Measurements from ENCODE around the gene MAPKAPK3. TPM values are rescaled to one million over a fixed set of nuclear protein-coding genes. Genes with fewer than 3 reads are reported as not detected.

MAPKAPK3 gene
- total RNA-seq, 1 experiment from 2014 or later, result 53.9 TPM

GRCh38 chr3:50599716-50600118, 17.2 kb upstream of the MAPKAPK3 start:
- TF ChIP-seq, protein P1, sequence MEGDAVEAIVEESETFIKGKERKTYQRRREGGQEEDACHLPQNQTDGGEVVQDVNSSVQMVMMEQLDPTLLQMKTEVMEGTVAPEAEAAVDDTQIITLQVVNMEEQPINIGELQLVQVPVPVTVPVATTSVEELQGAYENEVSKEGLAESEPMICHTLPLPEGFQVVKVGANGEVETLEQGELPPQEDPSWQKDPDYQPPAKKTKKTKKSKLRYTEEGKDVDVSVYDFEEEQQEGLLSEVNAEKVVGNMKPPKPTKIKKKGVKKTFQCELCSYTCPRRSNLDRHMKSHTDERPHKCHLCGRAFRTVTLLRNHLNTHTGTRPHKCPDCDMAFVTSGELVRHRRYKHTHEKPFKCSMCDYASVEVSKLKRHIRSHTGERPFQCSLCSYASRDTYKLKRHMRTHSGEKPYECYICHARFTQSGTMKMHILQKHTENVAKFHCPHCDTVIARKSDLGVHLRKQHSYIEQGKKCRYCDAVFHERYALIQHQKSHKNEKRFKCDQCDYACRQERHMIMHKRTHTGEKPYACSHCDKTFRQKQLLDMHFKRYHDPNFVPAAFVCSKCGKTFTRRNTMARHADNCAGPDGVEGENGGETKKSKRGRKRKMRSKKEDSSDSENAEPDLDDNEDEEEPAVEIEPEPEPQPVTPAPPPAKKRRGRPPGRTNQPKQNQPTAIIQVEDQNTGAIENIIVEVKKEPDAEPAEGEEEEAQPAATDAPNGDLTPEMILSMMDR (IDR thresholded peaks at IDR 0.05; ENCODE audit: unreplicated experiment), result no peak
- H3K4me3 Mint-ChIP-seq (ENCODE audit: unreplicated experiment), result no peak overlapping the region
- POLR2A ChIA-PET, result interaction anchor here (2.2 to 4.5 kb wide), 2 partner anchors 10 to 30 kb away, joined by 7 to 63 read pairs; partner anchors contain the start of gene HEMK1
- peaks cover 21% of the 10 kb centered on the region for H3K4me1 Mint-ChIP-seq (ENCODE audit: insufficient read depth, unreplicated experiment)
- no peaks in the 10 kb centered on the region for H3K36me3 Mint-ChIP-seq (ENCODE audit: insufficient read depth, unreplicated experiment)
- no peaks in the 10 kb centered on the region for H3K9me3 Mint-ChIP-seq (ENCODE audit: unreplicated experiment)
- H3K27ac Mint-ChIP-seq (ENCODE audit: low read depth, unreplicated experiment), result no peak overlapping the region
- DNase-seq (ENCODE audit: unreplicated experiment), result no peak
- intact Hi-C loops (cut with micrococcal nuclease), result no loop called here
- BruUV-seq (replicated peaks), result no TSS peak
- H3K27me3 Mint-ChIP-seq (ENCODE audit: insufficient read depth, unreplicated experiment), result no peaks in the 10 kb centered on the region
- CTCF ChIA-PET, result interaction anchor here (1.2 to 6.9 kb wide), 3 partner anchors 16 to 28 kb away, joined by 4 to 78 read pairs (median 40); partner anchors contain the start of gene MAPKAPK3

- H3K9me3 Mint-ChIP-seq (ENCODE audit: unreplicated experiment), result no peaks in the 10 kb centered on the region
- intact Hi-C loops (cut with micrococcal nuclease), result no loop called here
- no peak overlapping the region for H3K27ac Mint-ChIP-seq (ENCODE audit: low read depth, unreplicated experiment)
Observed at GRCh38 chr3:50600141-50600753, 16.7 kb upstream of the MAPKAPK3 start.

DNA sequence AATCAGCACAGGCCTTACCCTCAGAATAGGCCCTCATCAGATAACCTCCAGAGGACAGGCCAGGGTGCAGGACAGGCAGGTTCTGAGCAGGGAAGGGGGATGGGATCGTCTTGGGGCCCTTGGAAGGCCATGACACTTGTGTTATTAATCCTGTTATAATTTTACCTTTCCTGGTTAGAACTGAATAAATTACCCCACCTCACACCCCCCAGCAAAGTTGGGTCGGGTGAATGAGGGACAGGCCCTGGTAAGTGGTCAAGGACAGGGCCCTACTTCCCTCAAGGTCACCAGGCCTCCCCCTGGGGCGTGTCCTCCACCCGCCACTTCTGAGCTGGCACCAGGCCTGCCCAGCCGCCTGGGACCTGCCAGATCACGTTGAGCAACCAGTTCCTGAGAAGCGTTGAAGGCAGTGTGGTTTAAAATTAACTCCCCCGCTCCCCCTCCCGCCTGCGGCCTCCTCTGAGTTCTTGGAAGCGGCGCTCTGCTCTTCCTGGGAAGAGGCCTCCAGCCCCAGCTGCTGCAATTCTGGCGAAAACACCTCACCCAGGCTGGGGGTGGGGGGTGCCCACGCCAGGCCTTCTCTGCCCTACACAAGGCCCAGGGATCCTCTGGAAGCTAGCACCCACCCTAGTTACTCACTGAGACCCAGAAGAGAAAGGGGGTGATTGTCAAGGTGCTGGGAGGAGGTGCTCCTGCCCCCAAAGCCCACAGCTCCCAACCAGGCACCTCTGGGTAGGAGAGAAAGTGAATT, 15.9 kb upstream of the MAPKAPK3 start:
- Mint-ChIP-seq H3K27ac (ENCODE audit: low read depth, unreplicated experiment) (peak overlapping the region; percentile 89), H3K4me1 (ENCODE audit: insufficient read depth, unreplicated experiment) (peaks cover 21% of the 10 kb centered on the region), H3K4me3 (ENCODE audit: unreplicated experiment) (peak overlapping the region; percentile 30), H3K36me3 (ENCODE audit: insufficient read depth, unreplicated experiment) (no peaks in the 10 kb centered on the region), H3K27me3 (ENCODE audit: insufficient read depth, unreplicated experiment) (no peaks in the 10 kb centered on the region), H3K9me3 (ENCODE audit: unreplicated experiment) (no peaks in the 10 kb centered on the region)
- CTCF ChIA-PET, result interaction anchor here (0.6 to 6.9 kb wide), 14 partner anchors 10 to 789 kb away, joined by 3 to 78 read pairs (median 6); partner anchors contain the start of genes HEMK1 and MAPKAPK3
- peak; percentile 98 for DNase-seq (ENCODE audit: unreplicated experiment)
- no TSS peak for BruUV-seq (replicated peaks)
- TF ChIP-seq, protein P1 (IDR thresholded peaks at IDR 0.05; ENCODE audit: unreplicated experiment), result no peak
- intact Hi-C loops (cut with micrococcal nuclease), result loop anchor here (1.0 kb wide), 1 partner anchor 32 kb away; the partner anchor contains the start of gene HEMK1
- POLR2A ChIA-PET, result interaction anchor here (0.6 to 4.5 kb wide), 13 partner anchors 8 to 1448 kb away, joined by 3 to 63 read pairs (median 4); partner anchors contain the start of genes CISH, HEMK1, MANF and MAPKAPK3

More at GRCh38 chr3:50600141-50600753, 16.7 kb upstream of the MAPKAPK3 start:
- peaks cover 21% of the 10 kb centered on the region for H3K4me1 Mint-ChIP-seq (ENCODE audit: insufficient read depth, unreplicated experiment)
- H3K27me3 Mint-ChIP-seq (ENCODE audit: insufficient read depth, unreplicated experiment), result no peaks in the 10 kb centered on the region
- no peak overlapping the region for H3K4me3 Mint-ChIP-seq (ENCODE audit: unreplicated experiment)
- H3K36me3 Mint-ChIP-seq (ENCODE audit: insufficient read depth, unreplicated experiment), result no peaks in the 10 kb centered on the region
- no peak for DNase-seq (ENCODE audit: unreplicated experiment)
- ChIA-PET POLR2A (interaction anchor here (0.7 to 4.5 kb wide), 8 partner anchors 9 to 744 kb away, joined by 3 to 63 read pairs (median 10); partner anchors contain the start of genes CISH, HEMK1 and MAPKAPK3), CTCF (interaction anchor here (0.5 to 6.9 kb wide), 7 partner anchors 10 to 1677 kb away, joined by 3 to 78 read pairs (median 4); partner anchors contain the start of gene MAPKAPK3)
- BruUV-seq (replicated peaks), result no TSS peak
- TF ChIP-seq, protein P1 (IDR thresholded peaks at IDR 0.05; ENCODE audit: unreplicated experiment), result no peak

All from MCF 10A (cell line).